H9 (cell line): ENCODE data around the gene CALML5. TPM values are rescaled to one million over a fixed set of nuclear protein-coding genes. Genes with fewer than 3 reads are reported as not detected.

ENCODE experiments used
- DNase-seq: peaks from one replicate; pipeline ENCODE4 v3.0.0-alpha.2; 2017
- H2AFZ ChIP-seq: one replicate; pipeline ENCODE4 v1.6.1; 2013; ENCODE audit warnings: mild to moderate bottlenecking, low read length, control low read depth, moderate library complexity
- H2AK5ac ChIP-seq: 2 replicates; pipeline ENCODE4 v1.6.1; 2013; ENCODE audit warnings: low read length, control low read depth, mixed read lengths; ENCODE audit not compliant: insufficient read length
- H2BK120ac ChIP-seq: one replicate; pipeline ENCODE4 v1.6.1; 2013; ENCODE audit warnings: low read depth, mild to moderate bottlenecking, low read length, control low read depth, inconsistent platforms; ENCODE audit not compliant: poor library complexity, severe bottlenecking
- H2BK12ac ChIP-seq: 2 replicates; pipeline ENCODE4 v1.6.1; 2013; ENCODE audit warnings: low read length, control low read depth, mixed read lengths, low read depth; ENCODE audit not compliant: insufficient read length
- H2BK15ac ChIP-seq: 2 replicates; pipeline ENCODE4 v1.6.1; 2013; ENCODE audit warnings: low read depth, low read length, control low read depth
- H2BK20ac ChIP-seq: one replicate; pipeline ENCODE4 v1.6.1; 2013; ENCODE audit warnings: low read depth, mild to moderate bottlenecking, low read length, control low read depth, inconsistent platforms; ENCODE audit not compliant: poor library complexity, severe bottlenecking
- H2BK5ac ChIP-seq: 2 replicates; pipeline ENCODE4 v1.6.1; 2013; ENCODE audit warnings: low read length, control low read depth, mixed read lengths; ENCODE audit not compliant: insufficient read length
- H3K14ac ChIP-seq: 2 replicates; pipeline ENCODE4 v1.6.1; 2013; ENCODE audit warnings: low read length, control low read depth; ENCODE audit not compliant: insufficient read depth
- H3K18ac ChIP-seq: 2 replicates; pipeline ENCODE4 v1.6.1; 2013; ENCODE audit warnings: low read depth, mild to moderate bottlenecking, mixed read lengths, low read length, control low read depth; ENCODE audit not compliant: insufficient read length
- H3K23ac ChIP-seq: 2 replicates; pipeline ENCODE4 v1.6.1; 2013; ENCODE audit warnings: low read length, control low read depth, mixed read lengths, low read depth; ENCODE audit not compliant: insufficient read length
- H3K23me2 ChIP-seq: 2 replicates; pipeline ENCODE4 v1.6.1; 2013; ENCODE audit warnings: low read depth, mild to moderate bottlenecking, mixed read lengths, low read length, control low read depth; ENCODE audit not compliant: insufficient read length, poor library complexity, severe bottlenecking
- H3K27ac ChIP-seq: 2 replicates; pipeline ENCODE4 v1.5.1; 2013; ENCODE audit warnings: low read length, control low read depth, mixed read lengths, low read depth; ENCODE audit not compliant: insufficient read length
- H3K27me3 ChIP-seq: 2 replicates; pipeline ENCODE4 v1.6.1; 2013; ENCODE audit warnings: low read length, control low read depth, inconsistent platforms; ENCODE audit not compliant: insufficient read depth
- H3K4ac ChIP-seq: 2 replicates; pipeline ENCODE4 v1.6.1; 2013; ENCODE audit warnings: low read depth, mild to moderate bottlenecking, control low read depth, inconsistent platforms, low read length, moderate library complexity
- H3K4me1 ChIP-seq: 2 replicates; pipeline ENCODE4 v1.6.1; 2013; ENCODE audit warnings: low read length, control low read depth, inconsistent platforms; ENCODE audit not compliant: insufficient read depth
- H3K4me2 ChIP-seq: 2 replicates; pipeline ENCODE4 v1.6.1; 2013; ENCODE audit warnings: low read length, control low read depth, mixed read lengths; ENCODE audit not compliant: insufficient read length, insufficient read depth
- H3K56ac ChIP-seq: 2 replicates; pipeline ENCODE4 v1.6.1; 2013; ENCODE audit warnings: low read depth, mild to moderate bottlenecking, mixed read lengths, low read length, control low read depth; ENCODE audit not compliant: insufficient read length
- H3K79me1 ChIP-seq: 2 replicates; pipeline ENCODE4 v1.6.1; 2013; ENCODE audit warnings: low read depth, mild to moderate bottlenecking, moderate library complexity, low read length, control low read depth, inconsistent platforms; ENCODE audit not compliant: insufficient read depth, poor library complexity, severe bottlenecking
- H3K79me2 ChIP-seq: 2 replicates; pipeline ENCODE4 v1.6.1; 2013; ENCODE audit warnings: low read length, control low read depth, inconsistent platforms; ENCODE audit not compliant: insufficient read depth
- H3K9ac ChIP-seq: 2 replicates; pipeline ENCODE4 v1.6.1; 2013; ENCODE audit warnings: low read length, control low read depth, mixed read lengths; ENCODE audit not compliant: insufficient read length; ENCODE audit errors: extremely low read depth
- H3K9me3 ChIP-seq: one replicate; pipeline ENCODE4 v1.6.1; 2013; ENCODE audit warnings: low read depth, low read length, inconsistent platforms; ENCODE audit not compliant: control insufficient read depth
- H3T11ph ChIP-seq: one replicate; pipeline ENCODE4 v1.6.1; 2013; ENCODE audit warnings: mild to moderate bottlenecking, low read length, control low read depth, inconsistent platforms
- H4K20me1 ChIP-seq: one replicate; pipeline ENCODE4 v1.6.1; 2013; ENCODE audit not compliant: control insufficient read depth, insufficient read length, insufficient read depth
- H4K5ac ChIP-seq: 2 replicates; pipeline ENCODE4 v1.6.1; 2013; ENCODE audit warnings: low read depth, mild to moderate bottlenecking, mixed read lengths, low read length, control low read depth; ENCODE audit not compliant: insufficient read length
- H4K8ac ChIP-seq: replicated peaks from 2 replicates; pipeline ENCODE4 v1.6.1; 2013; ENCODE audit warnings: low read length, control low read depth, mixed read lengths, low read depth; ENCODE audit not compliant: insufficient read length
- H4K91ac ChIP-seq: 2 replicates; pipeline ENCODE4 v1.6.1; 2013; ENCODE audit warnings: low read depth, mild to moderate bottlenecking, moderate library complexity, mixed read lengths, low read length, control low read depth; ENCODE audit not compliant: insufficient read length
- H3K27ac Mint-ChIP-seq, 3 experiments: 2 replicates in 2 of 3; 3 replicates in 1 of 3; pipeline ENCODE4 v1.8.0; 2020 to 2021; ENCODE audit warnings: mixed read lengths in 3 of 3, mild to moderate bottlenecking in 1 of 3, moderate library complexity in 1 of 3
- H3K27me3 Mint-ChIP-seq: 2 replicates; pipeline ENCODE4 v1.8.0; 2021; ENCODE audit warnings: low read depth, mild to moderate bottlenecking, moderate library complexity, mixed read lengths
- H3K36me3 Mint-ChIP-seq, 3 experiments: 2 replicates in 2 of 3; 3 replicates in 1 of 3; pipeline ENCODE4 v1.8.0; 2020 to 2021; ENCODE audit warnings: low read depth in 3 of 3, mixed read lengths in 3 of 3; ENCODE audit not compliant: insufficient read depth in 1 of 3
- H3K4me1 Mint-ChIP-seq, 2 experiments: 2 replicates each; pipeline ENCODE4 v1.8.0; 2020; ENCODE audit warnings: mixed read lengths in 2 of 2
- H3K4me3 Mint-ChIP-seq, 2 experiments: 2 replicates in 1 of 2; 3 replicates in 1 of 2; pipeline ENCODE4 v1.8.0; 2020 to 2021; ENCODE audit warnings: mild to moderate bottlenecking in 2 of 2, mixed read lengths in 2 of 2, moderate library complexity in 1 of 2
- H3K9me3 Mint-ChIP-seq, 2 experiments: 2 replicates in 1 of 2; 3 replicates in 1 of 2; pipeline ENCODE4 v1.8.0; 2020; ENCODE audit warnings: mild to moderate bottlenecking in 2 of 2, mixed read lengths in 2 of 2, moderate library complexity in 1 of 2
- CTCF ChIP-seq: fragments of 200-600 bp; sonication (generic); conservative IDR thresholded peaks from 3 replicates; pipeline ENCODE4 v1.8.0; 2021; ENCODE audit warnings: antibody characterized with exemption, mild to moderate bottlenecking
- WGBS: extraction: QIAGEN DNeasy Blood & Tissue Kit; methylation state at CpG from one replicate; pipeline ENCODE4 v1.1.7; 2013; ENCODE audit warnings: missing lambda C conversion rate, low lambda C conversion rate, mixed read lengths; ENCODE audit not compliant: insufficient read length; ENCODE audit errors: extremely low coverage; 5-methylcytosine and 5-hydroxymethylcytosine counted together
- total RNA-seq: library from RNA; stranded (reverse); gene quantifications from 2 replicates; pipeline ENCODE4 v1.2.1, GENCODE V29; 2021

CALML5 gene
- total RNA-seq, 1 experiment from 2014 or later: not detected

DNA sequence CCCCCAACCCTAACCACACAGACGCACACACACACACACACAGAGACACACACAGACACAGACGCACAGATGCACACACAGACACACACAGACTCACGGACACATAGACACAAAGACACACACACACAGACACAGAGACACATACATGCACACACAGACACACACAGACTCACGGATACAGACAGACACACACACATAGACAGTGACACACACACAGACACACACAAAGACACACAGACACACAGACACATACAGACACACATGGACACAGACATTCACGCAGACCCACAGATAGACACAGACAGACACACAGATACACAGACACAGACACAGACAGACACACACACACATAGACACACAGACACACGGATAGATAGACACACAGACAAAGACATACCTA is 2.1 kb downstream of the CALML5 start:
- Histone ChIP-seq H3K4ac (no peak overlapping the region), H3K79me2 (no peaks in the 10 kb centered on the region), H2BK20ac (no peak overlapping the region), H2AFZ (no peak overlapping the region), H2BK12ac (no peak overlapping the region), H3K9me3 (peaks cover 2% of the 10 kb centered on the region), H3K18ac (no peak overlapping the region), H2AK5ac (no peak overlapping the region), H3K14ac (peak overlapping the region; percentile 34; the same call in 1 of the 2 replicates), H3K23ac (no peak overlapping the region), H4K8ac (no peak overlapping the region), H2BK5ac (no peak overlapping the region), H3K27ac (no peak overlapping the region), H3K4me2 (no peak overlapping the region), H3T11ph (no peak overlapping the region), H2BK120ac (no peak overlapping the region), H3K9ac (no peak overlapping the region), H4K91ac (no peak overlapping the region), H4K20me1 (no peaks in the 10 kb centered on the region), H2BK15ac (no peak overlapping the region), H3K27me3 (no peaks in the 10 kb centered on the region), H3K56ac (no peak overlapping the region), H3K23me2 (no peaks in the 10 kb centered on the region), H3K4me1 (no peaks in the 10 kb centered on the region), H4K5ac (no peak overlapping the region), H3K79me1 (no peaks in the 10 kb centered on the region)
- Mint-ChIP-seq H3K27me3 (peaks cover 5% of the 10 kb centered on the region), H3K27ac (no peak overlapping the region), H3K4me1 (peaks cover 0 to 10% of the 10 kb centered on the region in 2 experiments; a peak in 2 of 4 replicates), H3K36me3 (peaks cover 2 to 6% (median 4%) of the 10 kb centered on the region in 3 experiments; a peak in 6 of 7 replicates), H3K4me3 (no peak overlapping the region), H3K9me3 (peaks cover 3 to 6% of the 10 kb centered on the region in 2 experiments)
- no peak for TF ChIP-seq CTCF
- no peak for DNase-seq
- WGBS: no CpG with 5 or more reads among the region's 6 CpGs
